GM06990 (cell line): ENCODE data around the gene SLC35F6.

ENCODE experiments used
- DNase-seq: peaks from one replicate; pipeline ENCODE4 v3.0.0-alpha.2; 2011; ENCODE audit not compliant: insufficient read length; ENCODE audit errors: extremely low read depth
- H3K27me3 ChIP-seq: replicated peaks from 2 replicates; pipeline ENCODE4 v1.6.0; 2011; ENCODE audit warnings: low read length; ENCODE audit not compliant: control insufficient read depth, insufficient read depth
- H3K36me3 ChIP-seq: 2 replicates; pipeline ENCODE4 v1.5.1; 2011; ENCODE audit warnings: low read length; ENCODE audit not compliant: control insufficient read depth, insufficient read depth
- H3K4me3 ChIP-seq: replicated peaks from 2 replicates; pipeline ENCODE4 v1.5.1; 2011; ENCODE audit warnings: low read depth, mild to moderate bottlenecking, control low read depth, low read length
- TF ChIP-seq, protein P1 (sequence below): IDR thresholded peaks from 2 replicates; pipeline ENCODE4 v1.5.1; 2011; ENCODE audit warnings: low read length, control low read depth, mild to moderate bottlenecking, inconsistent platforms; ENCODE audit not compliant: insufficient read depth, poor library complexity, severe bottlenecking

SLC35F6 gene

DNA sequence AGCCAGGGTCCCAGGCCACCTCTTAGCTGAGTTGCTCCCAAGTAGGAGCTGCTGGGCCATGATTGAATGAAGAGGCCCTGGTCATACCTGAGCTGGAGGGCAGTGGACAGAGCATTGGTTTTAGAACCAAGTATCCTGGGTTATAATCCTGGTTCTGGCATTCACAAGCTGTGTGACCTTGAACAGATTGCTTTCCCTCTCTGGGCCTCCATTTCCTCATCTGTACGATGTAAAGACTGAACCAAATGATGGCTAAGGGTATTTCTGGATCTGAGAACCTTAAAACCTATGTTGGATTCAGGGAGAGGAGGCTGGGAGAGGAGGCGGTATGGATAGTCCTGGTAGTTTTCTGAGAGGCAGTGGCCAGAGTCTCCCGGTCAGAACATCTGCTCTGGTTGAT, 40.6 kb upstream of the SLC35F6 start:
- Histone ChIP-seq H3K4me3 (no peak overlapping the region), H3K36me3 (no peaks in the 10 kb centered on the region), H3K27me3 (no peaks in the 10 kb centered on the region)
- TF ChIP-seq, protein P1, sequence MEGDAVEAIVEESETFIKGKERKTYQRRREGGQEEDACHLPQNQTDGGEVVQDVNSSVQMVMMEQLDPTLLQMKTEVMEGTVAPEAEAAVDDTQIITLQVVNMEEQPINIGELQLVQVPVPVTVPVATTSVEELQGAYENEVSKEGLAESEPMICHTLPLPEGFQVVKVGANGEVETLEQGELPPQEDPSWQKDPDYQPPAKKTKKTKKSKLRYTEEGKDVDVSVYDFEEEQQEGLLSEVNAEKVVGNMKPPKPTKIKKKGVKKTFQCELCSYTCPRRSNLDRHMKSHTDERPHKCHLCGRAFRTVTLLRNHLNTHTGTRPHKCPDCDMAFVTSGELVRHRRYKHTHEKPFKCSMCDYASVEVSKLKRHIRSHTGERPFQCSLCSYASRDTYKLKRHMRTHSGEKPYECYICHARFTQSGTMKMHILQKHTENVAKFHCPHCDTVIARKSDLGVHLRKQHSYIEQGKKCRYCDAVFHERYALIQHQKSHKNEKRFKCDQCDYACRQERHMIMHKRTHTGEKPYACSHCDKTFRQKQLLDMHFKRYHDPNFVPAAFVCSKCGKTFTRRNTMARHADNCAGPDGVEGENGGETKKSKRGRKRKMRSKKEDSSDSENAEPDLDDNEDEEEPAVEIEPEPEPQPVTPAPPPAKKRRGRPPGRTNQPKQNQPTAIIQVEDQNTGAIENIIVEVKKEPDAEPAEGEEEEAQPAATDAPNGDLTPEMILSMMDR: no peak
- no peak for DNase-seq

DNA sequence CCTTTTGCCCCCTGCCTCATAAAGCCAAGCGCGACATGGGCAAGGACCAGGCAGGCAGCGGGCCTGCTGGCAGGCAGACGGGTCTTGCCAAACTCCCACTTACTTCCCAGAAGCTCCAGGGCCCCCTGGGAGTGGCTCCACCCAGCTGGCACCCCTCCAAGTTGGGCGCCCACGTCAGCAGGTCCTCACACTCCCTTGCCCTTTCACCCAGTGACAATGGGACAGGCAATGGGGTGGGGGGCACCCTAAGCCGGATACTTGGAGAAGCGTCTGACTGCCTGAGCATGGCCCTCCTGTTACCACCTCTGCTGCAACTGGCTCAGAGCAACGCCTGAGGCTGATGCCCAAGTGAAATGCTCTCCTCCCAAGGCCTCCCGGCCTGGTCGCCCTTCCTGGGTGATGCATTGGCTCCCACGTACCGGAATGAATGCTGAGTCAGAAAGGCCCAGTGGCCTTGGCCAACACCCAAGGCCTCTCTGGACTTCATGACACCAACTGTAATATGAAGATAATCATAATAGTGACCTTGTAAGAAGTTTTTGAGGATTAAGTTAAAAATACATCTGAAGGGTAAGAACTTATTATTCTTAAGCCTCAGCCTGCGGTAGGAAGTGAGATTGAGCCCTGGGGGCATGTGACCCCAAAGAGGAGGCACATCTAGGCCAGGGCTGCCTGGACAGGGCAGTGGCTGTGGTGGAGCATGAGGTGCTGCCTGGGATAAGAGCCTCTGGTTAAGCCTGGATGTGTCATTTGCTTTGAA, 39.9 kb upstream of the SLC35F6 start:
- H3K27me3 ChIP-seq: no peaks in the 10 kb centered on the region
- DNase-seq: no peak
- H3K36me3 ChIP-seq: no peaks in the 10 kb centered on the region
- TF ChIP-seq, protein P1: no peak
- H3K4me3 ChIP-seq: no peak overlapping the region

DNA sequence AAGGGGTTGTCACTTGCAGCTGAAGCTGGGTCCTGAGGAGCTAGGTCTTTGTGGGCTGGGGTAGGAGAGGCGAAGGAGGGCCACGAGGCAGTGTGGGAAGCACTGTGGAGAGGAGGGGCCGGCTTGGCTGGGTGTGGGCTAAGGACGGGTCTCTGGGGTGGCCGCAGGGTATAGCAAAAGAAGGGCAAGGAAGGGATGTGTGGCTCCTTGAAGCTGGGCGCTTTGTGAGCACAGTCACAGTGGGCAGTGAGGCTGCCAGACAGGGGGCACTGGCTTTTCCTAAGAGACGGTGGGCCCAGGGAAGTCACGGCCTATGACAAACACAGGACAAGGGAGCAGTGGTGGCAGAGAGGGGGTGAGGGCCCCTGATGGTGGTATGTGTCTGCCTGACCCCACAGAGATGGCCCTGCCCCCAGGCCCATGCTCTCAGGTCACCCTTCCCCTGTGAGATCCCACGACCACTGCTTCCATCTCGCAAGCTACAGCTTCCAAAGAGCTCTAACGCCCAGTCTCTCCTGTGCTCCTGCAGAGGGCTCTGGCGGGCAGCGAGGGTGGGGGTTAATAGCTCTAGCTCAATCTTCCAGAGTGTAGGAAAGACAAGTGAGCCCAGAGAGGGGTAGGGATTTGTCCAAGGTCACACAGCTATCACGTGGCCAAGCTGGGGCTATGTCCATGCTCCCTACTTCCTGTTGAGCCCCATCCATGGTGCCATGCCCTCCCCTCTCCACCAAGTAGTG, 39.1 kb upstream of the SLC35F6 start:
- Histone ChIP-seq H3K27me3 (no peaks in the 10 kb centered on the region), H3K4me3 (no peak overlapping the region), H3K36me3 (no peaks in the 10 kb centered on the region)
- DNase-seq: no peak
- TF ChIP-seq, protein P1: no peak

DNA sequence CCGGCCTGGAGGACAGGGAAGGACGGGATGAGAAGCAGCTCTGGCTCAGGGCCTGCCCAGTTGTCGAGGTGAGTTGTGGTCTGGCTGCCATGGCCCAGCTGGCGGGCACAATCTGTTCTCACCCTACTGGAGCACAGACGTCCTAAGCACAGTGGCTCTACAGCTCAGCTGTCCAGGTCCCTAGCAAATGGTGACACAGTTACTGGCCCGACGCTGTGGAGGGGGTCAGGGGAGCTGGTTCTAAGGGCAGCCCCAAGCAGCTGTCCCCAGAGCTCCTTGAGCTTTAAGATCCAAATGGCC, 38.6 kb upstream of the SLC35F6 start:
- Histone ChIP-seq H3K4me3 (no peak overlapping the region), H3K36me3 (no peaks in the 10 kb centered on the region), H3K27me3 (no peaks in the 10 kb centered on the region)
- no peak for DNase-seq
- TF ChIP-seq, protein P1: no peak

DNA sequence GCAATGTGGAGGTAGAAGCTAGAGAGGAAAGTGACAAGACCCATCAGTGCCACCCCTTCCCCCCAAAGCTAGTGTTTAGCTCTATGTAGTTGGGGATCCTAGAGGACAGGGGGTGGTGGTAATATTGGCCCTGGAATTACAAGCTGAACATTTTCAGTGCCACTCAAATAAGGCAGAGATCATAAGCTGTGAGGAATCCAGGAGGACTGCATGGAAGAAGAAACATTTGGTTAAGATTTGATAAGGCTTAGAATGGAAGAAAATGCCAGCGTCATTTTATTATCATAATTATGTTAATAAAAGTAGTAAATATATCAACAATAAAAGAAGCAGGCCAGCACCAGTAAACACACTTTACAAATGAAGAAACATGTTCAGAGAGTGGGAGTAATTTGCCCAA, 37.9 kb upstream of the SLC35F6 start:
- no peaks in the 10 kb centered on the region for H3K36me3 ChIP-seq
- TF ChIP-seq, protein P1: no peak
- no peaks in the 10 kb centered on the region for H3K27me3 ChIP-seq
- no peak overlapping the region for H3K4me3 ChIP-seq
- no peak for DNase-seq
